HG02588 (cell line): ENCODE data around the gene PADI1.

Experiments used
- ATAC-seq: cut with Tn5 transposase; IDR thresholded peaks from one replicate; pipeline ENCODE4 v1.9.1; 2021; ENCODE audit warnings: mild to moderate bottlenecking, moderate library complexity; ENCODE audit not compliant: unreplicated experiment

Gene PADI1

DNA sequence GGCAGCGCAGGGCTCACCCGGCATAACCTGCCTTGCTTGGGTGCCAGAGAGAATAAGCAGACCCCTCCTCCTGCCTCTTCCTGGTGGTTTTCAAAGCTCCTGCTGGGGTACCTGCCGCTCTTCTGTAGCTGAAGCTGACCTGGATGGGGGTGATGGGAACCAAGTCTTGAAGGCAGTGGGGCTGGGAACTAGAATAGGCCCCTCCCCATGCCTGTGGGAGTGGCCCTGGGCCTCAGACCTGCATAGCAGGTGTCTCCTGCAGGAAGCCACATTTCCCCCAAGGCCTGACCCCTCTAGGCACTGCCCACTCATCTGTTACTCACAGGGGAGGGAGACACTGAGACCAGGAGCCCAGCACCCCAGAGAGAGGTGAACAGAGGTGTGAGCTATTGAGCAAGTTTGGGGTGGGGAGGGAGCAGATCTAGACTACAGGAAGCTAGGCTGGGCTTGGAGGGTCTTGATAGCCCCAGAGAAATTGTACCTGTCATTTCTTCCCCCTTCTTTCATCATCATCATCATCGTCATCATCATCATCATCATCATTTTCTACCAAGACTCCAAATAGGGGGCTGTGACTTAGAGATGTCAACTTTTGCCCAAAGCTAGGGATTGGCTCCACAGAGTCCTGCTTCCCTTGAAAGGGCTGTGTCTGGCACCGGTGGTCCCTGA lies 10.1 kb downstream of the PADI1 start:
- ATAC-seq = no peak

DNA sequence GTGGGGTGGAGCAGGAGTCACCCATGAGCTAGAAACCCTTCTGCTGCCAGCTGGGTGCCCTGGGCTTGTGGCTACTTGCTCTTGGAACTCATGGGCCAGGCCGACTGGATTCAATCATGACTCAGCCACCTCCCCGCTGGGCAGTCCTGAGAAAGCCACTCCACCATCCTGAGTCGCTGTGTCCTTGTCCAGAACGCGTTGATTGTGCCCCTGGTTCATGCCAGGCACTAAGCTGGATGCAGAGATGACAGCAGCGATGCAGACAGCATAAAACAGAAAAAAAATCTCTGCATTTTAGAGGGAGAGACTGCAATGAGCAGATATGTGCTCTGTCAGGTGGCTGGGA lies 10.6 kb downstream of the PADI1 start:
- ATAC-seq = no peak

DNA sequence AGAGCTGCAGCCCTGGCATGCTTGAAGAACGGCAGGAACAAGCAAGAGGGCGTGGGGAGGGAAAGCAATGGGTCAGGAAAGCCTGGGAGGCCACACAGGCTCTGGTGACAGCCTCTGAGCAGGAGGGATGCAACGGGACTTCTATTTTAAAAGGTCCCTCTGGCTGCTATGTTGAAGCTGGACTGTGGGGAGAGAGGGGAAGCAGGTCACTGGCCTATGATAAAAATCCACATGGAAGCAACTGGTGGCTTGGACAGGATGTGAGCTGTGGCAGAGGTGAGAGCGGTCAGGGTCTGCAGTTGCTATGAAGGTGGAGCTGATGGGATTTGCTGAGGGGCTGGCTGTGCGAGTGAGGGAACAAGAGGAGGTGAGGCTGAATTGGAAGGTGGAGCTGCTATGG lies 11.2 kb downstream of the PADI1 start:
- ATAC-seq = no peak

DNA sequence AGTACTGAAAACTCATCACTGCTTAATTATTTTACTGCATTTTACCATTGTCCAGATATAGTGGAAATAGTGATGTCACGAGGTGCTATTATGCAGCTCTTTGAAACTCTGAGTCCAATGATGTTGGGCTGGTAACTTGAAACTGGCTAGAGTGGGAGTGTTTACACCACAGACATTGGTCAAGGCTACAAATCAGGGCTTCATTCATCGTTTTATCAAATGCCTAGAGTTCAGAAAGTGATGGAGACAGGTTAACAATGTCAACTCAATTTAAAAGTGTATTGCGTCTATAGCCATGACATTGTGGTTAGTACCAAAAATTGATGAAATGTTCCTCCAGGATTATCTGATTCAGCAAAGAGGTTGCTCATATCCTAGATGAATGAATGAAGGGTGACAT lies 12.7 kb downstream of the PADI1 start:
- no peak for ATAC-seq

DNA sequence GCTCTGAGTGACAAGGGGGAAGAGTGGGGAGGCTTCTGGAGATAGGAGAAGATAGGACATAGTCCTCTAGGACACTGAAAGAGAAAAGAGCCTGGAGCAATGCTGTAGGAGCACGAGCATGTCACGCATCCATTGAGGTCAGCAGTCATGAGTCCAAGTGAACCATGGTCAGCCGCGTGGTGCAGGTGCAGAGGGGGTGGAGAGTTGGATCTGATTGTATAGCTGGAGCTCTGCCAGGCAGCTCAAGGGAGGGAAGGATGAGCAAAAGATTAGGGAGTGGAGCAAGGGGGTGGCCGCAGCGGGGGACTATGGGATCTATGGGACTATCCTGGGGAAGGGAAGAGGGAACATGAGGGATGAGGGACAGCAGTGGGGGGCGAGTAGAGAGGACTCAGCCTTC lies 14.0 kb downstream of the PADI1 start:
- ATAC-seq = no peak

DNA sequence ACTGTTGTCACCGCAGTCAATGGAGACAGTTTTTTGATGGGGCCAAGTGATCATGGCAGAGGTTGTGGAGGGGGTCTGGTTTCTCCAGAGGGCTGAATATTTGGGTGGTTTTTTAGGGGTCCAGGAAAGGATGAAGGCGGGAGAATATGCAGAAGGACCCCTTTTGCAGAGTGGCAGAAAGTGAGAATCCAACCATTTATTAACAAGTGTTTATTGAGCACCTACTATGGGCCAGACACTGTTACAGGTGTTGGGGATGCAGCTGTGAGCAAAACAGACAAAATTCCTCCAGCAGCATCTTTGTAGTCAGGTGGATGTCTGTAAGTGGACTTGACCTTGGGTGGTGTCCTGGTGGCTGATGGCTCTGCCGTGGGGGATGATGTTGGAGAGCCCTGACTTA lies 15.4 kb downstream of the PADI1 start:
- no peak for ATAC-seq

DNA sequence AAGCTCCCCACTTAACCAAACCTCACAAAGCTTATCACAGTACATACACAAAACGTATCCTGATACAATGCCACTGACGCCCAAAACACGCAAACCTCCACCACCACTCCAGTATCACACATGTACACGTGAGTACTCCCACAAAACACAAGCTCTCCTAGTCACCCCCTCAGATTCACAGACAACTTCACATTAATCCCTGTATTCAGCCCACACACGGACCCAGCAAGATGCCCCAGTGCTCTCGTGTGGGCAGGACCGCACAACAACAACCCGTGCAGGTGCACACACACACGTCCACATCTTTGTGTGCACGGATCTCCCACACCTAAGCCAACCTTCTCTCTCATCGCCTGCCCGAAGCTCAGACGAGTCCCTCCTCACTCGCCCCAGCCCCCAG lies 17.6 kb downstream of the PADI1 start:
- no peak for ATAC-seq

DNA sequence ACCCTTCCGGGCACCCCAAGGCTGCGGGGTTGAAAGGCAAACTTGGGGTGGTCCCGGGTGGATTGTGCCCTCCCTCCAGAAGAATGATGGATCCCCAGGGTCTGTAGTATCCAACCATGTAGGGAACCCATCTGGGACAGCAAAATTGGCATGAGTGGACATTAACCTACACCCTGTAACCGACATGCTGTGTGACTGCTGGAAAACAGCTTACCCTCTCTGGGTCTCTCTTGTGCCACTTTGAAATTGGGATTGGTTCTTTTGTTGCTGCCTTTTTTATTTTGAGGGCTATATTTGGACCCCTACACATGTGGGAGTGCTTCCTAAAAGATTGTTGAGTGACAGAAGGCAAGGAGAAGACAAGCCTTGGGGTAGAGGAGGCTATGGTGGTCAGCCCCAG lies 19.5 kb downstream of the PADI1 start:
- ATAC-seq = no peak

DNA sequence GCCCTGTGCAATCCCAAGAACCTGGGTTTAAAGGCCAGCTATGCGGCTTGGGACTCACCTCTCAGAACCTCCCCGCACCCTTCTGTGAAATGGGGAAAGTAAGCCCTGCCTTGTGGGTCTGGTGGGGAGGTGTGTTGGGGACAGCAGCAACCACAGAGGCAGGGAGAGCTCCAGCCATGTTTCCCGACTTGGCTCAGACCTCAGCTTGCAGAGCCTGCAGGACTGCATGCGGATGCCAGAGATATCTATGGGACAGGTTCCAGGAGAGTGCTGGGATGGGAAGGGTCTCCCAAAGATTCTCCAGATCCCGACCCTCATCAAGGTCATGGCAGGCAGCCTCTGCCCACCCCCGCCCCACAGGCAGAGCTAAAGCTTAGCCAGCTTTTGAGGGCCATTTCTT lies 20.2 kb downstream of the PADI1 start:
- ATAC-seq = no peak

DNA sequence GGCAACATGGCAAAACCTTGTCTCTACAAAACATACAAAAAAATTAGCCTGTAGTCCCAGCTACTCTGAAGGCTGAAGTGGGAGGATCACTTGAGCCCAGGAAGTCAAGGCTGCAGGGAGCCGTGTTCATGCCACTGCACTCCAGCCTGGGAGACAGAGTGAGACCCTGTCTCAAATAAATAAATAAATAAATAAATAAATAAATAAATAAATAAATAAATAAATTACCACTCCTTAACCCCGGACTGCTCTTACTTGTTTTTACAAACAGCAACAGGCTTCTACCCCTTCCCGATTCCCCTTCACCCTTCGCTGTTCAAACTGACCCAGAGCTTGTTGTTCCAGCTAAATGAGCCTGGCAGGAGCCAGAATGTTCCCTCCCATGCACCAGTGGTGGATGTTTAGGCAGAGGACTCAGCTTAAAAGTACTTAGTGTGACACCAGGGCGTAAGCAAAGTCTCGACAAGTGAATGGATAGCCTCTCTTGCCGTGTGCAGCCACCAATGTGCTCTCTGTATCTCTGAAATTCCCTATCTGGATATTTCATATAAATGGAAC lies 22.5 kb downstream of the PADI1 start:
- no peak for ATAC-seq

DNA sequence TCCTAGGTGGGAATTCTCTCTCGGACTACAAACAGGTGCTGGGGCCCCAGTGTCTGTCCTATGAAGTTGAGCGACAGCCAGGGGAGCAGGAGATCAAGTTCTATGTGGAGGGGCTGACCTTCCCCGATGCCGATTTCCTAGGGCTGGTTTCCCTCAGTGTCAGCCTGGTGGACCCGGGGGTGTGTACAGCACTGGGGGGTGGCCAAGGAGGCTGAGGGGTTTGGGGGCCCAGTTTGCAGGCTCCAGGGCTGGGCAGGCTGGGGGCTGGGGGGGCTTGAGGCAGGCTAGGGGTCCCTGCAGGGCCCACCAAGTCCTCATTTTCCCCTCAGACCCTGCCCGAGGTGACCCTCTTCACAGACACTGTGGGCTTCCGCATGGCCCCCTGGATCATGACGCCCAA lies 23.7 kb downstream of the PADI1 start:
- ATAC-seq = no peak

DNA sequence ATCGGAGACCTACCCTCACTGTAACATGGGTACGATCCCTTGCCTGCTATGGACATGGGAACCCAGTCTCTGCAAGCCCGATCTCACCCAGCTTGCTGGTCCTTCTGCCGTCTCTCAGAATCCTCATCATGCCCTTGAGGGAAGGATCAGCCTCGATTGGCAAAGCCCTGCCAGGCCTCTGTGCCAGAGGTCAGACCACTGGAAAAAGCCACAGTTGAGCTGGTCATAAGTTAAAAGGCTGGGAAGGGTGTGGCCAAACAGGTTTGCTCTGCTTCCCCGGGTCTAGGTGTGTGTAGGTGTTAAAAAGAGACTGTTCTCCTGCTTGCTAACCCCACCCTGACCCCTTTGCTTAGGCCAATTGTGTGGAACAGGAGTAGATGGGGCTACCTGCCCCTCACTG lies 24.5 kb downstream of the PADI1 start:
- ATAC-seq = no peak

DNA sequence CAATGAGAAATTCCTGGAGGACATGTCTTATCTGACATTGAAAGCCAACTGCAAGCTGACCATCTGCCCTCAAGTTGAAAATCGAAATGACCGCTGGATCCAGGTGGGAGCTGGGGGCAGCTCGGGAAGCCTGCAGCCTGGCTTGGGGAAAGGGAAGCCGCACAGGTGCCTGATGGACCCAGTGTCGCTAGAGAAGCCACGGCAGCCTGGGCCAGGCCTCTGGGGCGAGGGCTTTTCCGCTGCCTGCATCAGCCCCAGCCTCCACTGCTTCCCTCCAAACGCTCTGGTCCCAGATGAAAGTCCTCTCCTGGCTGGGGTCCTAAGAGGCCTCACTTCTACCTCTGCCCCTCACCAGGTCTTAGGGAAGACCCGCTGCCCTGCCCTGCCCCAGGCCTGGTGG lies 25.2 kb downstream of the PADI1 start:
- no peak for ATAC-seq

DNA sequence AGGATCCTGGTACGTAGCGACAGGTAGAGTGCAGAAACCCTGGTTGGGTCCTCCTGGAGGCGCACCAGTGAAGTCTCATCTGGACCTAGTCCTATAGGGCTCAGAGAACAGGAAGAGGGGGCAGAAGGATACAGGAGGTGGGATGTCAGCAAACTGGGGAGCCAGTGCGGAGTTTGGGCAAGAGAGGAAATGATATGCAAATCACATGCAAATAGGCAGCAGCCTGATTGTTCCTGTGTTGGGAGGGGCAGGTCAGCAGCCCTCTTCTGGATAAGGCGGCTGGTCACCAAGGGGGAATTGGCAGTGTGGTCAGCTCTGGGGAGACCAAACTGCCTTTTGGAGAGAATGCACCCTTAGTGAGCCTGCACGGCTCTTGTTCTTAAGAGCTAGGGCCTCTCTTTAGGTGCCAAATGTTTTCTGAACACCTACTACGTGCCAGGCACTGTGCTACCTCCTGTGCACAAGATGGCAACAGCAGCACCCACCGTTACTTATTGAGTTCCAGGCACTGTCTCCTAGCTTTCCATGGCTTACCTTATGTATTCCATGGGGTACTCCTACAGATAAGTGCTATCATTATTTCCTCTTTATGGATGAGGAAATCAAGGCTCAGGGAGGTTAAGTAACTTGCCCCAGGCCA lies 25.9 kb downstream of the PADI1 start:
- no peak for ATAC-seq

DNA sequence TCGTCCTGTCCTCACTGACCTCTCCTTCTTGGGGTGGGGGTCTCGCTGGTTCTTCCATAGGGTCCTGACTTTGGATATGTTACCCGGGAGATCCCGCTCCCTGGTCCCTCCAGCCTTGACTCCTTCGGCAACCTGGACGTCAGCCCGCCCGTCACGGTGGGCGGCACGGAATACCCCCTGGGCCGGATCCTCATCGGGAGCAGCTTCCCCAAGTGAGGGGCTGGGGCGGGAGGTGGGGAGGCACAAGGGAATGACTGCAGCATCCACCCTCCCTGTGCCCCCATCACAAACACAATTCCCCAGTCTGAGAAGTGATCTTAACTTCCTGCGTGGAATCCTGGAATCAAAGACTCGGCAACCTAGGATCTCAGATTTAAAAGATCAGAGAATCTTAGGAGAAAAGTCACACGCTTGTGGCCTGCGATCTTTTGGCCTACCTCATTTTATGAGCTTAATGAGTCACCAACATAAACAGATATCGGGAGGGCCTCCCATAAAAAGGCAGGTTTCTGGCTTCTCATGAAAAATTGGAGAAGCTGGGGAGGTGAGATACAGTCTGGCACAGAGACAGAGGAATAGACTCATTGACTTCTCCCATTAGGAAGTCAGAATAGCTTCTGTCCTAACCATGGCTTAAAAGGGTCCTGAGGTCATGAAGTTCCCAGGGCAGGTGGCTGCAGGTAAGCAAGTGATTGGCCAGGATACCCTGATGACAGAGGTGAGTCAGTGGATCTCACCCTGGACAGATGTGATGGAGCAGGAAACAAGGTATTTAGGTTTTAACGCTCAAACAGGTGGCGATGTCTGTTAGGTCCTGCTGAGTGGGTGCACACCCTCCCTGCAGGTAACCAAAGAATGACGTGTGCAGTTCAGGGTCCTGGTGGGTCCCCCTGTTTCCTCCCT lies 28.1 kb downstream of the PADI1 start:
- ATAC-seq = no peak

DNA sequence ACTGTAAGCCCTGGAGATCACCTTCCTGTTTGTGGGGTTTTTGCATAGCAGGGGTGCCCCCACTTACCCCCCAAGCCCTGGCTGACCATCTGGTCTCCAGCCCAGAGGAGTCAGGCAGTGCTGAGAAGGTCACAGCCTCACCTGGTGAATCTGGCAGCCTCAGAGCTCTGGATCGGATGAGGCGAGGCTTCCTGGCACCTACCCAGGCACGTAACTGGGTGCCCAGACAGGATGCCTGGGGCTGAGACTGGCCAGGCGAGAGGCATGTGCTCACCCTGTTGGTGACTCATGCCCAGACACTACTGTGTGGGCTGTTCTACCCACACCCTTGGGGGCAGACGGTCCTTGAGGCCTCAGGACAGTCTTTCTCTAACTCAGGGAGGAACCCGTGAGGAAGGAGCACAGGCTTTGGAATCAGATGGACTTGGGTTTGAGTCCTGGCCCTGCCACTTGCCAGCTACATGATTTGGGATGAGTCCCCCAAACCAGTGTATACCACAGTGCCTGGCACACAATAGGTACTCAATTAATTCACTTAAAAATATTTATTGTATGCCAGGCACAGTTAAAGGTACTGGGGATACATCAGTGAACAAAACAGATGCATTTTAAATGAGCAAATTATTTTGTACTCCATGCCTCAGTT lies 28.9 kb downstream of the PADI1 start:
- no peak for ATAC-seq

DNA sequence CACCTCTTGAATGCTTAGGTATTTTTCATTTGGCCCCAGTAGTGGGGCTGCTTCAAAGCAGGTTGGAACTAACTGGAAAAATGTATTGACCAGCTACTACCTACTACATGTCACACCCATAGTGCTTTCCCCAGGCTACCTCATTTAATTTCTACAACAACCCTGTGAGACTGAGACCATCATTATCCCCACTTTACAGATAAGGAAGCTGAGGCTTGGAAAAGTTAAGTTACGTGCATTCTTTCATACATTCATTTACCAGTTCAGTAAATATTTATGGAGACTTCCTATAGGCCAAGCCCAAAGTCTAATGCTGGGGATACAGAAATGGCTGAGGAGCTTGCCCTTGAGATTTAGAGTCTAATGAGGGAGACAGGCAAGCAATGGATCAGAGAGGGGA lies 29.5 kb downstream of the PADI1 start:
- ATAC-seq = no peak

DNA sequence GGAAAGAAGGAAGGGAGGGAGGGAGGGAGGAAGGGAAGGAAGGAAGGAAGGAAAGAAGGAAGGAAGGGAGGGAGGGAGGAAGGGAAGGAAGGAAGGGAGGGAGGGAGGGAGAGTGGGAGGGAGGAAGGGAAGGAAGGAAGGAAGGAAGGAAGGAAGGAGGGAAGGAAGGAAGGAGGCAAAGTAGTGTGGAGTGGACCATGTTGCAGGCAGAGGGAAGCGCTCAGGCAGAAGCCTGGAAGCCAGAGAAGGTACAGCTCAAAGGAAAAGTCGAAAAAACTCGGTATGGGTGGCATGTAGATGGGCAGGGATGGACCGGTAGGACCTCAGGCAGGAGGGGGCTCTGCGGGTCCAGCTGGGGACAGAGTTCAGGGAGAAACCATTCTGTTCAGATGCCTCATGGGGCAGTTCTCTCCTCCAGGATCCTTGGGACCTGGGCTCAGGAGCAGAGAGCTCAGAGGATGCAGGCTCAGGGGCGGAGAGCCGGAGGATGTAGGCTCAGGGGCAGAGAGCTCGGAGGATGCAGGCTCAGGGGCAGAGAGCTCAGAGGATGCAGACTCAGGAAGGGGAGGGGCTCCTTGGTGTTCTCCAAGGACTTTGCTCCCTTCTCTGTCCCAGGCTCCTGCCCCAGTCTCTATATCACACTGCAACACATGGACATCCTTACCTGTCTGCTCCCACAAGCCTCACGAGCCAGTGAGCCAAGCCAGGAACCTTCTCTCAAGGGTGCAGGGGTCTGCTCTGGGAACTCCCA lies 30.4 kb downstream of the PADI1 start:
- ATAC-seq = no peak

DNA sequence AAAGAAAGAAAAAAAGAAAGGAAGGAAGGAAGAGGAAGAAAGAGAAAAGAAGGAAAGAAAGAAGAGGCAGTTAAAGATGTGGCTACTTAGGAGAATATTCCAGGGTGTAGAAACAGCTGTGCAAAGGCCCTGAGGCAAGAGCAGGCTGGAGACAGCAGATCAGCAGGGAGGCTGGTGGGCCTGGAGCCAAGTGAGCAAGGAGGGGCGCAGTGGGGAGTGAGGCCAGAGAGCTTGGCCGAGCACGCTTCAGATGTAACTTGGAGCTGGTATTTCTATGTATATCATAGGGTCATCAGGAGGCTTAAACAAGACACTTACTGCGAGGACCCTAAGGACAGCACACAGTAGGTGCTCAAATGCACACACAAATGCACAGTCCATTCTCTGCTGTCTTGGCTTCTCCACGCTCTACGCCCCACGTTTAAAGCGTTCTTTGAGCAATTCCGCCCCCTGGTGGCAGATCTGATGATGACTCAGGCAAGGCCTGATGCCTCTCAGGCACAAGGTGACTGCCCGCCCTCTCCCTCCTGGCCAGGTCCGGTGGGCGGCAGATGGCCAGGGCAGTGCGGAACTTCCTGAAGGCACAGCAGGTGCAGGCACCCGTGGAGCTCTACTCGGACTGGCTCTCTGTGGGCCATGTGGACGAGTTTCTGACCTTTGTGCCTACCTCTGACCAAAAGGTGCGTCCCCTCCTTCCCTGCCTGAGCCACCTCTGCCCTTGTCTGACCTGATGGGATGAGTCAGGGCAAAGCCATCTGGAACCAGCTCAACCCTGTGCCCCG lies 32.0 kb downstream of the PADI1 start:
- no peak for ATAC-seq

DNA sequence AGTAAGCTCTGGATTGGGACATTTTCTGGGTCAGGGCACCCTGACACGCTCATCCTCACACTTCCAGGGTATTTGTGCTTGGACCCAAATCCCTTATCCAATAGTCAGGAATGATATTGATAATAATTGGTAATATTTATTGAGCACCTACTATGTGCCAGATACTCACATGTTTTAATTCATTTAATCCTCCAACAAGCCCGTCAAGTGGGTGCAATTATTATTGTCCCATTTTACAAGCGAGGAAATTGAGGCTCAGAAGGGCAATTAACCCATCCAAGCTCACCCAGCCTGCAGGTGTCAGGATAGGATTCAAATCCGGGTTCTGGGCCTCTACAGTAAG lies 32.6 kb downstream of the PADI1 start:
- no peak for ATAC-seq
